GM12878 (cell line): ENCODE results near the gene DRD3. TPM values are rescaled to one million over a fixed set of nuclear protein-coding genes. Genes with fewer than 3 reads are reported as not detected.

Experiments used
- KDM1A ChIP-seq: fragments of 200-600 bp; sonication (generic); IDR thresholded peaks from 2 replicates; pipeline ENCODE4 v1.6.1; 2016; ENCODE audit warnings: borderline replicate concordance
- RELA ChIP-seq: fragments of 450-650 bp; IDR thresholded peaks from 2 replicates; pipeline ENCODE4 v1.8.0; 2014; ENCODE audit warnings: borderline replicate concordance; ENCODE audit not compliant: partially characterized antibody
- polyA plus RNA-seq, 11 experiments: library from polyadenylated mRNA; depleted of rRNA in 4 of 11; unstranded in 6 of 11; stranded (reverse) in 5 of 11; fragments of >200 nt; fragmentation: Nextera tagmentation in 4 of 11; fragmentation: Illumina TruSeq in 1 of 11; extraction: Ambion mirVana in 4 of 11; extraction: Trizol in 1 of 11; gene quantifications; 1 replicate in 1 of 11; 2 replicates in 10 of 11; pipeline versions ENCODE4 v1.2.1 to v1.2.3, GENCODE V29; 2011 to 2016; ENCODE audit warnings: inconsistent platforms in 2 of 11, missing spikeins in 2 of 11, low read depth in 1 of 11
- total RNA-seq, 4 experiments: library from RNA; depleted of rRNA in 3 of 4; stranded (reverse); fragments of >200 nt in 3 of 4; fragmentation: Illumina TruSeq in 1 of 4; extraction: Trizol in 1 of 4; gene quantifications; 2 replicates each; pipeline versions ENCODE4 v1.2.1 to v1.2.3, GENCODE V29; 2013 to 2021
- TF ChIP-seq, protein P1 (sequence below): IDR thresholded peaks from 2 replicates; pipeline ENCODE4 v1.6.1; 2012; ENCODE audit warnings: improper control_type of control experiment, low read depth, low read length; ENCODE audit not compliant: insufficient replicate concordance
- TF ChIP-seq, protein P2 (sequence below): fragments of 450-650 bp; IDR thresholded peaks from 2 replicates; pipeline ENCODE4 v1.6.1; 2017; ENCODE audit warnings: mild to moderate bottlenecking
- TF ChIP-seq, protein P3 (sequence below): fragments of 450-650 bp; IDR thresholded peaks from 2 replicates; pipeline ENCODE4 v1.6.1; 2016; ENCODE audit warnings: mild to moderate bottlenecking
- TF ChIP-seq, protein P4 (sequence below): IDR thresholded peaks from 2 replicates; pipeline ENCODE4 v1.6.1; 2012; ENCODE audit warnings: low read depth, low read length, improper control_type of control experiment

The DRD3 gene
- total and polyA plus RNA-seq, 10 of the 15 experiments (the other 5 are each of a cell fraction or from before 2014, with no cell fraction given), result not detected

DNA sequence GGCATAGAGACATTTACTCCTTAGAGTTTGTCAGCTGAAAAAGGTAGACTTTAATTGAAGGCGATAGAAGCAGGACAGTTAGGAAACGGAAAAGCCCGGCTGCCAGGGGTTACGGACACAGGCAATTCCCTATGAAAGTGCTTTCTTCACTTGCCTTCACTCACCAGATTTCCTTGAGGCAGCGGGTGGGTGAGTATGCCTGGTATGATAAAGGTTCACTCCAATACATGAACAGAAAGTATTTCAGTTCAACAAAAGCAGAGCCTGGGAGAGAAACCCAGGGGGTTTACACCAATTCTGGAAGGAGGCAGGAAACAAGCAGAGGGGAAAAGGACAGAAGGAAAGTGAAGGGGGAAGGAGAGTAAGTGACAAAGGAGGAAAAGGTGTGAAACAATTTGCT lies 68.4 kb downstream of the DRD3 start (continued):
- TF ChIP-seq, protein P1, sequence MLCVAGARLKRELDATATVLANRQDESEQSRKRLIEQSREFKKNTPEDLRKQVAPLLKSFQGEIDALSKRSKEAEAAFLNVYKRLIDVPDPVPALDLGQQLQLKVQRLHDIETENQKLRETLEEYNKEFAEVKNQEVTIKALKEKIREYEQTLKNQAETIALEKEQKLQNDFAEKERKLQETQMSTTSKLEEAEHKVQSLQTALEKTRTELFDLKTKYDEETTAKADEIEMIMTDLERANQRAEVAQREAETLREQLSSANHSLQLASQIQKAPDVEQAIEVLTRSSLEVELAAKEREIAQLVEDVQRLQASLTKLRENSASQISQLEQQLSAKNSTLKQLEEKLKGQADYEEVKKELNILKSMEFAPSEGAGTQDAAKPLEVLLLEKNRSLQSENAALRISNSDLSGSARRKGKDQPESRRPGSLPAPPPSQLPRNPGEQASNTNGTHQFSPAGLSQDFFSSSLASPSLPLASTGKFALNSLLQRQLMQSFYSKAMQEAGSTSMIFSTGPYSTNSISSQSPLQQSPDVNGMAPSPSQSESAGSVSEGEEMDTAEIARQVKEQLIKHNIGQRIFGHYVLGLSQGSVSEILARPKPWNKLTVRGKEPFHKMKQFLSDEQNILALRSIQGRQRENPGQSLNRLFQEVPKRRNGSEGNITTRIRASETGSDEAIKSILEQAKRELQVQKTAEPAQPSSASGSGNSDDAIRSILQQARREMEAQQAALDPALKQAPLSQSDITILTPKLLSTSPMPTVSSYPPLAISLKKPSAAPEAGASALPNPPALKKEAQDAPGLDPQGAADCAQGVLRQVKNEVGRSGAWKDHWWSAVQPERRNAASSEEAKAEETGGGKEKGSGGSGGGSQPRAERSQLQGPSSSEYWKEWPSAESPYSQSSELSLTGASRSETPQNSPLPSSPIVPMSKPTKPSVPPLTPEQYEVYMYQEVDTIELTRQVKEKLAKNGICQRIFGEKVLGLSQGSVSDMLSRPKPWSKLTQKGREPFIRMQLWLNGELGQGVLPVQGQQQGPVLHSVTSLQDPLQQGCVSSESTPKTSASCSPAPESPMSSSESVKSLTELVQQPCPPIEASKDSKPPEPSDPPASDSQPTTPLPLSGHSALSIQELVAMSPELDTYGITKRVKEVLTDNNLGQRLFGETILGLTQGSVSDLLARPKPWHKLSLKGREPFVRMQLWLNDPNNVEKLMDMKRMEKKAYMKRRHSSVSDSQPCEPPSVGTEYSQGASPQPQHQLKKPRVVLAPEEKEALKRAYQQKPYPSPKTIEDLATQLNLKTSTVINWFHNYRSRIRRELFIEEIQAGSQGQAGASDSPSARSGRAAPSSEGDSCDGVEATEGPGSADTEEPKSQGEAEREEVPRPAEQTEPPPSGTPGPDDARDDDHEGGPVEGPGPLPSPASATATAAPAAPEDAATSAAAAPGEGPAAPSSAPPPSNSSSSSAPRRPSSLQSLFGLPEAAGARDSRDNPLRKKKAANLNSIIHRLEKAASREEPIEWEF, result no peak
- TF ChIP-seq, protein P2, sequence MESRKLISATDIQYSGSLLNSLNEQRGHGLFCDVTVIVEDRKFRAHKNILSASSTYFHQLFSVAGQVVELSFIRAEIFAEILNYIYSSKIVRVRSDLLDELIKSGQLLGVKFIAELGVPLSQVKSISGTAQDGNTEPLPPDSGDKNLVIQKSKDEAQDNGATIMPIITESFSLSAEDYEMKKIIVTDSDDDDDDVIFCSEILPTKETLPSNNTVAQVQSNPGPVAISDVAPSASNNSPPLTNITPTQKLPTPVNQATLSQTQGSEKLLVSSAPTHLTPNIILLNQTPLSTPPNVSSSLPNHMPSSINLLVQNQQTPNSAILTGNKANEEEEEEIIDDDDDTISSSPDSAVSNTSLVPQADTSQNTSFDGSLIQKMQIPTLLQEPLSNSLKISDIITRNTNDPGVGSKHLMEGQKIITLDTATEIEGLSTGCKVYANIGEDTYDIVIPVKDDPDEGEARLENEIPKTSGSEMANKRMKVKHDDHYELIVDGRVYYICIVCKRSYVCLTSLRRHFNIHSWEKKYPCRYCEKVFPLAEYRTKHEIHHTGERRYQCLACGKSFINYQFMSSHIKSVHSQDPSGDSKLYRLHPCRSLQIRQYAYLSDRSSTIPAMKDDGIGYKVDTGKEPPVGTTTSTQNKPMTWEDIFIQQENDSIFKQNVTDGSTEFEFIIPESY, result no peak
- TF ChIP-seq, protein P3, sequence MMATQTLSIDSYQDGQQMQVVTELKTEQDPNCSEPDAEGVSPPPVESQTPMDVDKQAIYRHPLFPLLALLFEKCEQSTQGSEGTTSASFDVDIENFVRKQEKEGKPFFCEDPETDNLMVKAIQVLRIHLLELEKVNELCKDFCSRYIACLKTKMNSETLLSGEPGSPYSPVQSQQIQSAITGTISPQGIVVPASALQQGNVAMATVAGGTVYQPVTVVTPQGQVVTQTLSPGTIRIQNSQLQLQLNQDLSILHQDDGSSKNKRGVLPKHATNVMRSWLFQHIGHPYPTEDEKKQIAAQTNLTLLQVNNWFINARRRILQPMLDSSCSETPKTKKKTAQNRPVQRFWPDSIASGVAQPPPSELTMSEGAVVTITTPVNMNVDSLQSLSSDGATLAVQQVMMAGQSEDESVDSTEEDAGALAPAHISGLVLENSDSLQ, result no peak
- TF ChIP-seq KDM1A, result no peak
- TF ChIP-seq RELA, result no peak
- TF ChIP-seq, protein P4, sequence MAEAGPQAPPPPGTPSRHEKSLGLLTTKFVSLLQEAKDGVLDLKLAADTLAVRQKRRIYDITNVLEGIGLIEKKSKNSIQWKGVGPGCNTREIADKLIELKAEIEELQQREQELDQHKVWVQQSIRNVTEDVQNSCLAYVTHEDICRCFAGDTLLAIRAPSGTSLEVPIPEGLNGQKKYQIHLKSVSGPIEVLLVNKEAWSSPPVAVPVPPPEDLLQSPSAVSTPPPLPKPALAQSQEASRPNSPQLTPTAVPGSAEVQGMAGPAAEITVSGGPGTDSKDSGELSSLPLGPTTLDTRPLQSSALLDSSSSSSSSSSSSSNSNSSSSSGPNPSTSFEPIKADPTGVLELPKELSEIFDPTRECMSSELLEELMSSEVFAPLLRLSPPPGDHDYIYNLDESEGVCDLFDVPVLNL, result no peak
